ENCODE results near the gene PHF12. TPM values are rescaled to one million over a fixed set of nuclear protein-coding genes. Genes with fewer than 3 reads are reported as not detected.

PHF12 gene
- total RNA-seq, 1 experiment from 2014 or later, result 35.7 TPM

DNA sequence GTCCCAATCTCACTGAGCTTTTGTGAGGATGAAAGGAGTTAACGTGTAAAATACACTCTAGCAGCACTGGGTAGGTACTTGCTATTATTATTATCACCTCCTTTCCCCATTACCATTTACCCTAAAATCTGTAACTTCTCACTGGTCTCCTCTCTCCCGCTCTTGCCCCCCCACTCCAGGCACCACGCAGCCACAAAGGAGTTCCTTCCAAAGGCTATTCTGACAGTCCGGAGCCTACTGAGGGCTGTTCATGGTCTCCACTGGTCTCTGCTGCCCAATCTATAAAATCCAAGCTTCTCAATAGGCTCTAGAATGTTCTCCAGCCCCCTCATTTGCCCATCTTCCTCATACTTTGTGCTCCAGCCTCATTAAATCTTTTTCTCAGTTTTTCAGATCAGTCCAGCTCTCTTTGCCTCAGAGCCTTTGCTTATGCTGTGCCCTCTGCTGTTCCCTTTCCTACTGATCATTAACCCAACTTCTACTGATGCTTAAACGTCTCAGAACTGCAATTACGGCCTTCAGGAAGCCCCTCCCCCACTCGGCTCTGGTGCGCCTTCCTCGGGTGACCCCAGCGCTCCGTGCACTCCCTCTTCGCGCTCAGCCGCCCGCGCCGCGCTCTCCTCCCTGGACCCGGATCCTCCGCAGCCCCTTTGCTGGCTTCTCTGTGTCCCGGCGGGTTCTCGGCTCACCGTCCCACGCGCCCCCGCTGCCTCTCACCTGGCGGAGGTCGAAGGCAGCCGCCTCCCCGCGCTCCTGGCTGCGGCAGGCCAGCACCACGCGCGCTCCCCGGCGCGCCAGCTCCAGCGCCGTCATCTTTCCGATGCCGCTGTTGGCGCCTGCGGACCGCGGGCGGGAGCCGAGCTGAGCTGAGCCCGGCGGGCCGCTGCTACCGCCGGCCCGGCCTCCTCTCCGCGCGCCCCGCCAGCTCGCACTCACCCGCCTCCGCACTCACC, 49.2 kb downstream of the PHF12 start:
- H3K27ac ChIP-seq (ENCODE audit: low read depth, low read length), result peak overlapping the region; percentile 69
- DNase-seq (ENCODE audit: low read depth, low spot score) (no peak), ATAC-seq (peak; percentile 32)
- ChIA-PET CTCF (interaction anchor here (1.0 to 1.9 kb wide), 5 partner anchors 23 to 175 kb away, joined by 3 to 10 read pairs (median 5); no protein-coding TSS in a partner anchor), RAD21 (ENCODE audit: low non-redundant PET in 1 of 2, low total read pairs in 2 of 2, uncharacterized antibody in 2 of 2, unreplicated experiment in 2 of 2) (interaction anchor here in 1 of 2 experiments (1.3 kb wide), 1 partner anchor 176 kb away, joined by 3 read pairs; the partner anchor contains the start of gene TLCD1), POLR2A (interaction anchor here (1.8 kb wide), 1 partner anchor 183 kb away, joined by 8 read pairs; the partner anchor contains the start of gene RPL23A)
- peaks cover 6 to 8% of the 10 kb centered on the region in 2 experiments; a peak in 1 of 4 replicates for H3K36me3 ChIP-seq (ENCODE audit: control insufficient read depth in 1 of 2, insufficient read depth in 2 of 2, low read length in 2 of 2)
- TF ChIP-seq, protein P1, sequence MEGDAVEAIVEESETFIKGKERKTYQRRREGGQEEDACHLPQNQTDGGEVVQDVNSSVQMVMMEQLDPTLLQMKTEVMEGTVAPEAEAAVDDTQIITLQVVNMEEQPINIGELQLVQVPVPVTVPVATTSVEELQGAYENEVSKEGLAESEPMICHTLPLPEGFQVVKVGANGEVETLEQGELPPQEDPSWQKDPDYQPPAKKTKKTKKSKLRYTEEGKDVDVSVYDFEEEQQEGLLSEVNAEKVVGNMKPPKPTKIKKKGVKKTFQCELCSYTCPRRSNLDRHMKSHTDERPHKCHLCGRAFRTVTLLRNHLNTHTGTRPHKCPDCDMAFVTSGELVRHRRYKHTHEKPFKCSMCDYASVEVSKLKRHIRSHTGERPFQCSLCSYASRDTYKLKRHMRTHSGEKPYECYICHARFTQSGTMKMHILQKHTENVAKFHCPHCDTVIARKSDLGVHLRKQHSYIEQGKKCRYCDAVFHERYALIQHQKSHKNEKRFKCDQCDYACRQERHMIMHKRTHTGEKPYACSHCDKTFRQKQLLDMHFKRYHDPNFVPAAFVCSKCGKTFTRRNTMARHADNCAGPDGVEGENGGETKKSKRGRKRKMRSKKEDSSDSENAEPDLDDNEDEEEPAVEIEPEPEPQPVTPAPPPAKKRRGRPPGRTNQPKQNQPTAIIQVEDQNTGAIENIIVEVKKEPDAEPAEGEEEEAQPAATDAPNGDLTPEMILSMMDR (IDR thresholded peaks at IDR 0.05 in 2 of 3, conservative IDR thresholded peaks at IDR 0.05 in 1 of 3; ENCODE audit: borderline replicate concordance in 1 of 3, insufficient read depth in 1 of 3, low read depth in 2 of 3, low read length in 2 of 3), result no peak
- no peak for TF ChIP-seq SIN3A (IDR thresholded peaks at IDR 0.05; ENCODE audit: low read depth)
- TF ChIP-seq TCF7L2 (IDR thresholded peaks at IDR 0.05; ENCODE audit: borderline replicate concordance, extremely low read depth, insufficient read depth, insufficient read length), result no peak
- no peak for TF ChIP-seq CBX3 (IDR thresholded peaks at IDR 0.05; ENCODE audit: low read depth)
- no peak for TF ChIP-seq SRF (IDR thresholded peaks at IDR 0.05; ENCODE audit: low read depth)
- no peak for TF ChIP-seq YY1 (IDR thresholded peaks at IDR 0.05; ENCODE audit: extremely low read depth, insufficient replicate concordance, low read depth, low read length)
- TF ChIP-seq POLR2AphosphoS5 (IDR thresholded peaks at IDR 0.05; ENCODE audit: low read depth, low read length), result no peak
- no peak for TF ChIP-seq EGR1 (IDR thresholded peaks at IDR 0.05; ENCODE audit: low read depth)
- TF ChIP-seq EZH2phosphoT487 (IDR thresholded peaks at IDR 0.05; ENCODE audit: borderline replicate concordance), result no peak
- TF ChIP-seq ZFX (IDR thresholded peaks at IDR 0.05), result no peak; the same call in 1 of the 2 replicates
- no peaks in the 10 kb centered on the region for H4K20me1 ChIP-seq (ENCODE audit: insufficient read depth)
- H3K4me3 ChIP-seq (replicated peaks in 1 of 2; ENCODE audit: low read depth in 1 of 2, low read length in 2 of 2), result peak overlapping the region; percentile 70 to 84
- peaks cover 3% of the 10 kb centered on the region; the same call in 1 of the 2 replicates for H3K79me2 ChIP-seq (ENCODE audit: insufficient read depth, low read length)
- H3K4me1 ChIP-seq (ENCODE audit: control insufficient read depth in 1 of 2, insufficient read depth in 2 of 2, low read length in 2 of 2), result peaks cover 14 to 27% of the 10 kb centered on the region in 2 experiments; a peak in 3 of 4 replicates
- H2AFZ ChIP-seq (ENCODE audit: low read depth, low read length, poor library complexity, severe bottlenecking), result no peak overlapping the region
- H3K9ac ChIP-seq (ENCODE audit: low read length), result peak overlapping the region; percentile 85
- intact Hi-C loops (cut with micrococcal nuclease), result loop anchor here (2.0 to 10.0 kb wide), 3 partner anchors 140 to 257 kb away; partner anchors contain the start of genes BLTP2 and TLCD1
- H3K9me2 ChIP-seq (ENCODE audit: insufficient read depth), result no peaks in the 10 kb centered on the region
- H3K4me2 ChIP-seq (ENCODE audit: low read length), result peak overlapping the region; percentile 87
- BruUV-seq (replicated peaks), result no TSS peak
- no peaks in the 10 kb centered on the region for H3K9me3 ChIP-seq (ENCODE audit: control insufficient read depth in 1 of 2, insufficient read depth in 1 of 2, low read depth in 1 of 2, low read length in 2 of 2)
- no peaks in the 10 kb centered on the region for H3K27me3 ChIP-seq (ENCODE audit: insufficient read depth, low read length)
